RWPE2 (cell line): Measurements from ENCODE around the gene EMC7.
A peak's percentile ranks its signal among the peaks of the same experiment; 100 is the strongest.
"Not testable (repeated sequence)": the region's sequence is repeated elsewhere in the genome, so short reads cannot be mapped to it uniquely, and the experiment has no call there.

Experiments used
- ATAC-seq: fragments of 200-7000 bp; cut with Tn5 transposase; 3 replicates; pipeline ENCODE4 v1.9.1; 2021; ENCODE audit warnings: low read depth
- DNase-seq: peaks from one replicate; pipeline ENCODE4 v3.0.0-alpha.2; 2020; ENCODE audit warnings: low spot score
- H3K27ac ChIP-seq: fragments of 450-650 bp; 2 replicates; pipeline ENCODE4 v1.5.1; 2017; ENCODE audit warnings: mild to moderate bottlenecking; ENCODE audit not compliant: poor library complexity, severe bottlenecking
- H3K27me3 ChIP-seq: fragments of 250-450 bp; sonication (Bioruptor Pico); 2 replicates; pipeline ENCODE4 v1.5.1; 2021; ENCODE audit warnings: mild to moderate bottlenecking, moderate library complexity; ENCODE audit not compliant: insufficient read depth, poor library complexity, severe bottlenecking
- H3K36me3 ChIP-seq: fragments of 250-450 bp; sonication (Bioruptor Pico); 2 replicates; pipeline ENCODE4 v1.5.1; 2020; ENCODE audit warnings: low read depth, mild to moderate bottlenecking, moderate library complexity
- H3K4me1 ChIP-seq: fragments of 250-450 bp; sonication (Bioruptor Pico); 2 replicates; pipeline ENCODE4 v1.5.1; 2021; ENCODE audit warnings: mild to moderate bottlenecking, moderate library complexity; ENCODE audit not compliant: insufficient read depth, poor library complexity, severe bottlenecking
- H3K4me3 ChIP-seq: fragments of 250-450 bp; sonication (Bioruptor Pico); 2 replicates; pipeline ENCODE4 v1.5.1; 2021; ENCODE audit warnings: mild to moderate bottlenecking, moderate library complexity; ENCODE audit not compliant: severe bottlenecking
- H3K9me3 ChIP-seq: fragments of 250-450 bp; sonication (Bioruptor Pico); 2 replicates; pipeline ENCODE4 v1.5.1; 2021; ENCODE audit warnings: mild to moderate bottlenecking, moderate library complexity; ENCODE audit not compliant: severe bottlenecking
- CTCF ChIP-seq: fragments of 450-650 bp; IDR thresholded peaks from one replicate; pipeline ENCODE4 v1.5.1; 2017; ENCODE audit warnings: mild to moderate bottlenecking, moderate library complexity; ENCODE audit not compliant: poor library complexity, severe bottlenecking

Gene EMC7

GRCh38 chr15:34128898-34129297 is 27.2 kb upstream of the EMC7 start:
- Histone ChIP-seq H3K4me3 (no peak overlapping the region), H3K27ac (no peak overlapping the region), H3K27me3 (no peaks in the 10 kb centered on the region), H3K36me3 (no peaks in the 10 kb centered on the region), H3K4me1 (no peaks in the 10 kb centered on the region), H3K9me3 (no peaks in the 10 kb centered on the region)
- no peak for TF ChIP-seq CTCF
- DNase-seq (no peak), ATAC-seq (no peak)

- Histone ChIP-seq H3K36me3 (no peaks in the 10 kb centered on the region), H3K27ac (no peak overlapping the region), H3K4me3 (no peak overlapping the region), H3K27me3 (no peaks in the 10 kb centered on the region), H3K9me3 (no peaks in the 10 kb centered on the region), H3K4me1 (peaks cover 9% of the 10 kb centered on the region)
- DNase-seq (no peak), ATAC-seq (no peak)
- no peak for TF ChIP-seq CTCF
Observed at GRCh38 chr15:34126522-34126921, 24.9 kb upstream of the EMC7 start.

- Histone ChIP-seq H3K4me1 (peaks cover 9% of the 10 kb centered on the region), H3K36me3 (no peaks in the 10 kb centered on the region), H3K27ac (no peak overlapping the region), H3K9me3 (no peaks in the 10 kb centered on the region), H3K27me3 (no peaks in the 10 kb centered on the region), H3K4me3 (no peak overlapping the region)
- no peak for ATAC-seq
- no peak for TF ChIP-seq CTCF
- DNase-seq, result no peak
Observed at GRCh38 chr15:34125945-34126344, 24.3 kb upstream of the EMC7 start.

- Histone ChIP-seq H3K4me1 (peaks cover 9% of the 10 kb centered on the region), H3K9me3 (no peaks in the 10 kb centered on the region), H3K27ac (no peak overlapping the region), H3K4me3 (no peak overlapping the region), H3K27me3 (no peaks in the 10 kb centered on the region), H3K36me3 (no peaks in the 10 kb centered on the region)
- ATAC-seq (no peak), DNase-seq (no peak)
- no peak for TF ChIP-seq CTCF
Observed at GRCh38 chr15:34124651-34125050, 23.0 kb upstream of the EMC7 start.

- no peak for TF ChIP-seq CTCF
- DNase-seq, result no peak
- Histone ChIP-seq H3K9me3 (no peaks in the 10 kb centered on the region), H3K36me3 (no peaks in the 10 kb centered on the region), H3K4me1 (peaks cover 9% of the 10 kb centered on the region), H3K4me3 (no peak overlapping the region), H3K27me3 (no peaks in the 10 kb centered on the region), H3K27ac (peak overlapping the region; percentile 45)
- ATAC-seq, result peak; percentile 88
Observed at GRCh38 chr15:34122771-34123183, 21.1 kb upstream of the EMC7 start.

GRCh38 chr15:34121786-34122185 is 20.1 kb upstream of the EMC7 start:
- not testable (repeated sequence) for H3K4me3 ChIP-seq, H3K4me1 ChIP-seq, DNase-seq, H3K9me3 ChIP-seq, ATAC-seq, H3K36me3 ChIP-seq, H3K27me3 ChIP-seq
- H3K27ac ChIP-seq, result peak overlapping the region; percentile 45

- not testable (repeated sequence) for H3K4me1 ChIP-seq, H3K27me3 ChIP-seq, H3K9me3 ChIP-seq, H3K36me3 ChIP-seq, H3K4me3 ChIP-seq, H3K27ac ChIP-seq, ATAC-seq, DNase-seq
Observed at GRCh38 chr15:34120420-34120819, 18.8 kb upstream of the EMC7 start.
